Activated CD4-positive, alpha-beta T cell treated with anti-CD3 and anti-CD28 coated beads, Interleukin-2, amount 50 U/mL, for 4 hours (primary cell): ENCODE data around the gene ARHGAP22.

Experiments used
- DNase-seq, 2 experiments: peaks; one replicate each; pipeline ENCODE4 v3.0.0-alpha.2; 2020

Gene ARHGAP22

DNA sequence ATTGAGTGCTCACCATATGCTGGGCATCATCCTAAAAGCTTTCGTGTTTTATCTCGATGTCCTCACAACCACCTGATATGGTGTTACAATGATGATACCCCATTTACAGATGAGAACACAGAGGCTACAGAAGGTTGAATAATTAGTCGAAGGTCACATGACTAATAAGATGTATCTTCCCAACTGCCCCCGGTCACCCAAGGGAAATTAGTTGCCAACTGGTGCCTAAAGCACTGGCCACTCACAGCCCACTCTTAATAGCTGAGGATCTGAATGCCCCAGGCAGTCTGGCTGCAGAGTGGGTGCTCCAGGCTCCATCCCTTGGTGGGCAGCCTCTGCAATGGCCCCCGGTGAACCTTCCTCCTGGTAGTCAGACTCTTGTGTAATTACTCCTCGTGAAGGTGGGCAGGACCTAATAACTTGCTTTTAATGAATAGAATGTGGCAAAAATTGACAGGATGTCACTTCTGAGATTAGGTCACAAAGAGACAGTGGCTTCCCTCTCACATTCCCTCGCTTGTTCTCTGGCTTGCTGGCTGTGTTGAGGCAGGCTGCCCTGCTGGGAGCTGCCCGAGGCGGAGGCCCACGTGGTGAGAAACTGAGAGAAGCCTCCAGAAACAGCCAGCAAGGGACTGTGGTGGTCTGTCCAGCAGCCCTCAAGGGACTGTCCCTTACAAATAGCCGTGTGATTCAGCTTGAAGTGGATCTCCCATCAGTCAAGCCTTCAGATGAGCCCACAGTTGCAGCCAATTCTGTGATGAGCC lies 109.4 kb downstream of the ARHGAP22 start:
- no peak for DNase-seq

DNA sequence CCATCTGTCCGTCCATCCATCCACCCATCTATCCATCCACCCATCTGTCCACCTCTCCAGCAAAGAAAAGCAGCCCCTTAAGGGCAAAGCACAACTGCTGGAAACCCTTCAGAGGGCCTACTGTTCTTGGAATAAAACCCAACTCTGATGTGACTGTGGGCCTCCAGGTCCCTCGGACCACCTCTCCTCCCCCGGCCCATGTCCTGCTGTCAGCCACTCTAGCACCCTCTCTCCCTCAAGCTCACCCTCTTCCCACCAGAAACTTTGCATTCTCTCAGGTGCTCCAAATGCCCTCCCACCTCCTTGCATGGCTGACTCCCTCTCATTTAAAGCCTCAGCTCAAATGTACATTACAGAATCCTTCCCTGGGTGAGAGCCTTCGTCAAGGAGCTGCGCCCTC lies 110.3 kb downstream of the ARHGAP22 start:
- no peak for DNase-seq

DNA sequence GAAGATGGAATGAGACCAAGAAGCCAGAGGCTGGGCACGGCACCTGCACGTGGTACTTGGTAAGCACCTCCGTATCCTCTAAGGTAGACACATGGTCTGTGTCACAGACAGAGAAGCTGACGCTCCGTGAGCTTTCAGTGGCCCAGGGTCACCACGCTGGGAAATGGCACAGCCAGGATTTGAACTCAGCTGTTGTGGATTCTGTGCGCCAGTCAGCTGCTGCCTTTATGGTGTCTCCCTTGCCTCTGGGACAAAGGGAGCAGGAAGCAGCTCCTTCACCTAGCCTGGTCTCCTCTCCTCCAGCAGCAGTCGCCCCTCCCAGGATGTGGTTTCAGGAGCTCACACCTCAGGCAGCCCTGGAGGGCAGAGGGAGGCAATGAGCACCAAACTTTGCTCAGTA lies 110.8 kb downstream of the ARHGAP22 start:
- DNase-seq, result no peak

- no peak for DNase-seq
Observed at GRCh38 chr10:48493083-48493871, 111.6 kb downstream of the ARHGAP22 start.

- DNase-seq, result no peak
Observed at GRCh38 chr10:48492201-48492600, 112.7 kb downstream of the ARHGAP22 start.

- DNase-seq, result no peak
Observed at GRCh38 chr10:48491392-48492139, 113.3 kb downstream of the ARHGAP22 start.

DNA sequence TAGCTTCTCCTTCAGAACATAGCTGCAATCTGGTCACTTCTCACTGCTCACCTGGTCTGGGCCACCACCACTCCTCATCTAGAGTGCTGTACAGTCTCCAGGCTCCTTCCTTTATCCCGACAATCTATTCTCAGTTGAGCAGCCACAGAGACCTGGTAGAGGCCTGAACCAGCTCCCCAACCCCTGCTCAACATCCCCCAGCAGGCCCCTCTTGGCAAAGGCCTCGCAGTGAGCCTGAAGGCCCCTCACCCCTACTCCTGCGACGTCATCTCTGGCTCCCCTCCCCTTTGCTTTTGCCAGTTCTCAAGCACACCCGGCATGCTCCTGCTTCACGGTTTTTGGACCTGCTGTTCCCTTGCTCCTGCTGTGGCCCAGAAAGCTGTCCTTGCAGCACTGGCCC lies 113.9 kb downstream of the ARHGAP22 start:
- no peak for DNase-seq

- no peak for DNase-seq
Observed at GRCh38 chr10:48490571-48490940, 114.3 kb downstream of the ARHGAP22 start.

DNA sequence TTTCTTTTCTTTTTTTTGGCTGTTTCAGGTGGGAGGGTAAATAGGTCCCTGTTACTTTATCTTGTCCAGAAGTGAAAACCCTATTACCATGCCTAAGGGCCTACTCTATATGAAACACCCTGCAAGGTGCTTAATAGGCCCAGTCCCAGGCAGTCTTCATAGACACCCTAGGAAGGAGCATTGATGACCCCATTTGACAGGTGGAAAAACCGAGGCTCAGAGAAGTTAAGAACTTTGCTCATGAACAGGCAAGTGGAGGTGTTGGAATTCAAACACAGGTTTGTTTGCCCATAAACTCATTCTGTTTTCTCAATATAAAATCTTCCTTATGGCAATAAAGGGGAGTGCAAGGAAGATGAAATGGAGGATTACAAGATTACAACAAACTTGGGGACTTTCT lies 115.8 kb downstream of the ARHGAP22 start:
- no peak for DNase-seq

- DNase-seq, result no peak
Observed at GRCh38 chr10:48487244-48487643, 117.6 kb downstream of the ARHGAP22 start.

DNA sequence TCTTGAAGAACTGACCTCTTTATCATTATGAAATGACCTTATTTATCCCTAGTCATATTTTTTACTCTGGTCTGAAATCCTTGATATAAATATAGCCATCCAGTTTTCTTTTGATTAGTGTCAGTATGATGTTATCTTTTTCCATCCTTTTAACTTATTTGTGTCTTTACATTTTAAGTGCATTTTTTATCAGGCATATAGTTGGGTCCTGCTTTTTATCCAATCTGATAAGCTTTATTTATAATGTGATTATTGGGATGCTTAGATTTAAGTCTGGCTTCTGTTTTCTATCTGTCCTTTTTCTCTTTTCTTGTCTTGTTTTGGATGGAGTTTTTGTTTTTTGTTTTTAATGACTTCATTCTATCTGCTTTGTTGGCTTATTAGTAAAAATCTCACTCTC lies 119.2 kb downstream of the ARHGAP22 start:
- DNase-seq, result no peak

DNA sequence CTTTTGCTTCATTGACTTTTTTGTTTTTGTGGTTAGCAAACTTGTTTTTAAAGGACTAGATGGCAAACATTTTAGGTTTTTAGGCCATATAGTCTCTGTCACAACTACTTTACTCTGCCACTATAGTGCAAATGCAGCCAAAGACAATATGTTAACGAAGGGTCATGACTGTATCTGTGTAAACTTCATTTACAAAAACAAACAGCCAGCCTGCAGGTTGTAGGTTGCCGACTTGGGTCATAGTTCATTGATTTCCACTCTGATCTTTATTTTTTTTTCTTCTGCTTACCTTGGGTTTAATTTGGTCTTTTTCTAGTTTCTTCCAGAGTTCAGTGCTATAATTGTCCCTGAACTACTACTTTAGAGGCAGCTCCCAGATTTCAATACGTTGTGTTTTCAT lies 120.0 kb downstream of the ARHGAP22 start:
- no peak for DNase-seq

DNA sequence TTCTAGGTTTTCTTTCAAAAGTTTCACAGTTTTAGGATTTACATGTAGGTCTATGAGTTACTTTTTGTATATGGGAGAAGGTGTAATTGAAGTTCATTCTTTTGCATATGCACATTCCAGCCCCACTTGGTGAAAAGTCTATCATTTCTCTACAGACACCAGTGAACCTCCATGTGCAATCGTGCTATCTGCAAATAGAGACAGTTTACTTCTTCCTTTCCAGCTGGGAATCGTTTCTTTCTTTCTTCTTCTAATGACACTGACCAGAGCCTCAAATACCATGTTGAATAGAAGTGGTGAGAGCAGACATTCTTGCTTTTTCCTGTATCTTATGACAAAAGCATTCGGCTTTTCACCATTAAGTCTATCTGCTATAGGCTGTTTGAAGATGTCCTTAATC lies 122.7 kb downstream of the ARHGAP22 start:
- DNase-seq, result no peak

DNA sequence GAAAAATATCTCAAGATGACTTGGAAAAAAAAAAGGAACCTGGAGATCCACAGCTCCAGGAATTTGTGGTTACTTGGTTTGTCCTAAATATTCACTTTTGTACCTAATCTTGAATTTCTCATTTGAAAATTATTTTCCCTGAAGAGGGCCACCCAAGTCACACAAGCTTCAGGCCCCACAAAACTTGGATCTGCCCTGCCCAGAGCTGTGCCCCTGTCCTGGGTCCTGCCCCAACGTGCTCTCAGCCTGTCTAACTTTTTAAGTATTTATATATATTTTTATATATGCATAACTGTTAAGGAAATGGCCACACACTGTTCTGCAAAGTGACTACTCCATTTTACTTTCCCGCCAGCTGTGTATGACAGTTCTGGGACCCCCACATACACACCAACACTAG lies 123.5 kb downstream of the ARHGAP22 start:
- no peak for DNase-seq

- DNase-seq, result no peak
Observed at GRCh38 chr10:48480397-48481374, 124.2 kb downstream of the ARHGAP22 start.

DNA sequence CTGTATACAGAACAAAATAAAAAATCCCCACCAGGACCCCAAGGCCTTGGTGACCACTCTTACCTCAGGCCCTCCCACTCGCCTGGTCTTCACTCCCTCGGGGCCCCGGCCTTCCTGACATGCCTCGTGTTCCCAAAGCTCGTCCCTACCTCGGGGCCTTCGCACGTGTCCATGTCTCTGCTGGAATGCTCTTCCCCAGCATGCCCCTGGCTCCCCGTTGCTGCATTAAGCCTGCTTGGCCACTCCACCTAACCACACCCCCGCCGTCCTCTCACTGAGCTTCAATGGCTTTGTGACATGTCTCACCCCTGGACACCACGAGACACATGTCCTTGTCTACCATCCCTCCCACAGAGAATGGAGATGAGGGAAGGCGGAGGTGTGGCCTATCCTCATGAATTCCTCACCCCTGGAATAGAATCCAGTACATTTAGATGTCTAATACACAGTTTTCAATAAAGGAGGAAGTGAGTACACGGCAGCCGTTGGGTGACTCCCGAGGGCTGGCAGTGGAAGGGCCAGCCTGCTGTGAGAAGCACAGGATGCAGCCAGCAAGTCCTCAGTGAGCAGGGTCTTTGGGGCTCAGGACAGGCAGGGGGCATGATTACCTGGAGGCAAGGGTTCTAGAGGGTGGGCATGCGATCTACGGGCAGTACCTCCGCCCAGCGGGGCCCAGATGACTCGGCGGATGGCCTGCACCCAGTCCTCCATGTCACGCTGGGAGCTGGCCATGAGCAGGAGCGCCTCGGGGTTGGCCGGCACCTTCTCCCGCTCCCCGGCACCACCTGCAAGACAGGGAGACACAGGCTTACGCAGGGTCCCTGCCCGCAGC lies 125.7 kb downstream of the ARHGAP22 start:
- DNase-seq, result no peak

DNA sequence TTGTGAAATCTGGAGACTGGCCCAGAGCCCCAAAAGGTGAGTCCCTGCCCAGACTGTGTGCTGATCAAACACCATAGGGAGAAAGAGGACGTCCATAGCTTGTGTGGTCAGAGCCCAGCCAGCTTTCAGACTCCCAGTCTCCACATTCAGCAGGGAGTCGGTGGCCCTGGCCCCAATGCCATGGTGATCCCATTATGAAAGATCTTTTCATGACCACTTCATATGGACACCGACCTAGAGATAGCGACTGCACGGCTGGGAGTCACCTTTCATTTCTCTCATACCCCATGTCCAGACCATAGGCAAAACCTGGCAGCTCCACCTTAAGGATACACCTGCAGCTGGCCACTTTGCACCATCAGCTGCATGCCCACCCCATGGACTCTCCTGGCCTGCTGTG lies 126.4 kb downstream of the ARHGAP22 start:
- no peak for DNase-seq

GRCh38 chr10:48477616-48478015 lies 127.3 kb downstream of the ARHGAP22 start:
- DNase-seq, result no peak

DNA sequence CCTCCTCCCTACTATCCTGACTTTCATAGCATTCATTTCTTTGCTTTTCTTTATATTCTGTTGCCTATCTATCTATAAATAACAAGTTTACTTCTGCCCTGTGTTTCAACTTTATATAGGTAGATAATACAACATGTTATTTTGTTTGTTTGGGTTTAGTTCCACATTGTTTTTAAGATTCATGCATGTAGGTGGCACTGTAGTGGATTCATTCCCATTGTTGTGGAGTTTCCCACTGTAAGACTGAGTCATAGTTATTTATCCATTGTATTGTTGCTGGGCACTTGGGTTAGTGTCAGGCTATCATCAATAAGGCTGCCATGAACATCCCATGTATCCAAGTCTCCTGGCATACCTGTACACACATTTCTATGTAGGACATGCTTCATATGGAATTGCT lies 127.7 kb downstream of the ARHGAP22 start:
- no peak for DNase-seq

GRCh38 chr10:48476279-48476982 lies 128.4 kb downstream of the ARHGAP22 start:
- DNase-seq, result no peak

- DNase-seq, result no peak
Observed at GRCh38 chr10:48475943-48476278, 129.0 kb downstream of the ARHGAP22 start.
